ENCODE data around the gene PCCA. TPM values are rescaled to one million over a fixed set of nuclear protein-coding genes. Genes with fewer than 3 reads are reported as not detected.

The PCCA gene
- total and polyA plus RNA-seq, 12 donors: 27.6 to 176 (median 97.7) TPM

- DNase-seq: no peak
- TF ChIP-seq, protein P1, sequence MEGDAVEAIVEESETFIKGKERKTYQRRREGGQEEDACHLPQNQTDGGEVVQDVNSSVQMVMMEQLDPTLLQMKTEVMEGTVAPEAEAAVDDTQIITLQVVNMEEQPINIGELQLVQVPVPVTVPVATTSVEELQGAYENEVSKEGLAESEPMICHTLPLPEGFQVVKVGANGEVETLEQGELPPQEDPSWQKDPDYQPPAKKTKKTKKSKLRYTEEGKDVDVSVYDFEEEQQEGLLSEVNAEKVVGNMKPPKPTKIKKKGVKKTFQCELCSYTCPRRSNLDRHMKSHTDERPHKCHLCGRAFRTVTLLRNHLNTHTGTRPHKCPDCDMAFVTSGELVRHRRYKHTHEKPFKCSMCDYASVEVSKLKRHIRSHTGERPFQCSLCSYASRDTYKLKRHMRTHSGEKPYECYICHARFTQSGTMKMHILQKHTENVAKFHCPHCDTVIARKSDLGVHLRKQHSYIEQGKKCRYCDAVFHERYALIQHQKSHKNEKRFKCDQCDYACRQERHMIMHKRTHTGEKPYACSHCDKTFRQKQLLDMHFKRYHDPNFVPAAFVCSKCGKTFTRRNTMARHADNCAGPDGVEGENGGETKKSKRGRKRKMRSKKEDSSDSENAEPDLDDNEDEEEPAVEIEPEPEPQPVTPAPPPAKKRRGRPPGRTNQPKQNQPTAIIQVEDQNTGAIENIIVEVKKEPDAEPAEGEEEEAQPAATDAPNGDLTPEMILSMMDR (IDR thresholded peaks at IDR 0.05): no peak
- TF ChIP-seq POLR2A (IDR thresholded peaks at IDR 0.05): no peak
- no peaks in the 10 kb centered on the region for H3K27me3 ChIP-seq
- no peak overlapping the region for H3K27ac ChIP-seq
- 91 to 99% (median 97%) methylated on average over 4 of the region's 4 CpGs for WGBS, 4 donors
- no peaks in the 10 kb centered on the region for H3K9me3 ChIP-seq (replicated peaks in 1 of 3)
- H3K4me3 ChIP-seq: no peak overlapping the region
- H3K4me1 ChIP-seq (replicated peaks in 1 of 2): peaks cover 6 to 10% of the 10 kb centered on the region in 2 donors
- intact Hi-C loops (cut with DNase I): no loop called here
- no peaks in the 10 kb centered on the region for H3K36me3 ChIP-seq (replicated peaks in 1 of 2)
Observed at GRCh38 chr13:100364591-100364990, 275.7 kb downstream of the PCCA start.

DNA sequence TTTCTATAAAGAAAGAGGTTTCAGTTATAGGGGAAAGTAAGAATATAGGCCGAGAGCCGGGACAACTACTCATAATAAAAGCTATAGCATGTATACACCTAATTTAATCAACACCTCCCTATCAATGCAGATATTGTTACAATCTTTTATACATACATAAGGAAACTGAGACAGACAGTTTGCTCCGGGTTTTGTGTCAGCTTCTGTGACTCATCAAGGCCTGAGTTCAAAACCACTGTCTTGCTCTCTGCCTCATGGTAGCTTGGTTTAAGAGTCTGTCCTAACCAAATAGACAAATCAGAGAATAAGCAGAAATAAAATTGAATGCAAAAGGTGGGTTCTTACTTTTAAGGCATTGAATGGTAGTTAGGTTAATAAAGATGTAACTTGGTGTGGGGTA, 276.8 kb downstream of the PCCA start:
- intact Hi-C loops (cut with DNase I): no loop called here
- Histone ChIP-seq H3K4me3 (no peak overlapping the region), H3K4me1 (replicated peaks in 1 of 2) (peaks cover 6 to 10% of the 10 kb centered on the region in 2 donors), H3K27ac (no peak overlapping the region), H3K9me3 (replicated peaks in 1 of 3) (no peaks in the 10 kb centered on the region), H3K36me3 (replicated peaks in 1 of 2) (no peaks in the 10 kb centered on the region), H3K27me3 (no peaks in the 10 kb centered on the region)
- no peak for DNase-seq
- TF ChIP-seq, protein P1 (IDR thresholded peaks at IDR 0.05): no peak
- TF ChIP-seq POLR2A (IDR thresholded peaks at IDR 0.05): no peak
- WGBS, 4 donors: 84 to 92% (median 88%) methylated on average over 3 of the region's 3 CpGs

DNA sequence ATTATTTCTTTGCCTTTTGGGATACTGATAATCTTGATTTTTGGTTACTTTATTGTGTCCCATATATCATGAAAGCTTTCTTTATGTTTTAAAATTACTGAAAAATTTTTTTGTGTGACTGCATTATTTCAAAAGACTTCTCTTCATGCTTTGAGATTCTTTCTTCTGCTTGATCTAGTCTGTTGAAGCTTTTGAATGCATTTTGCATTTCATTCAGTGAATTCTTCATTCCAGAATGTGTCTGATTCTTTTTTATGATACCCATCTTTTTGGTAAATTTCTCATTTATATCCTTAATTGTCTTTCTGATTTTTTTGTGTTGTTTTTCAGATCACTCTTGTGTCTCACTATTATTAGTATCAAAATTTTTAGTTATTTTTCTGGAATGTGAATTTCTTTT, 289.6 kb downstream of the PCCA start:
- H3K4me3 ChIP-seq: no peak overlapping the region
- DNase-seq: no peak
- H3K4me1 ChIP-seq (replicated peaks in 1 of 2): no peaks in the 10 kb centered on the region
- H3K36me3 ChIP-seq (replicated peaks in 1 of 2): no peaks in the 10 kb centered on the region
- no peaks in the 10 kb centered on the region for H3K27me3 ChIP-seq
- peaks cover 0 to 9% (median 0%) of the 10 kb centered on the region in 3 donors for H3K9me3 ChIP-seq (replicated peaks in 1 of 3)
- no peak overlapping the region for H3K27ac ChIP-seq
- TF ChIP-seq, protein P1 (IDR thresholded peaks at IDR 0.05): no peak
- TF ChIP-seq POLR2A (IDR thresholded peaks at IDR 0.05): no peak
- intact Hi-C loops (cut with DNase I): no loop called here

DNA sequence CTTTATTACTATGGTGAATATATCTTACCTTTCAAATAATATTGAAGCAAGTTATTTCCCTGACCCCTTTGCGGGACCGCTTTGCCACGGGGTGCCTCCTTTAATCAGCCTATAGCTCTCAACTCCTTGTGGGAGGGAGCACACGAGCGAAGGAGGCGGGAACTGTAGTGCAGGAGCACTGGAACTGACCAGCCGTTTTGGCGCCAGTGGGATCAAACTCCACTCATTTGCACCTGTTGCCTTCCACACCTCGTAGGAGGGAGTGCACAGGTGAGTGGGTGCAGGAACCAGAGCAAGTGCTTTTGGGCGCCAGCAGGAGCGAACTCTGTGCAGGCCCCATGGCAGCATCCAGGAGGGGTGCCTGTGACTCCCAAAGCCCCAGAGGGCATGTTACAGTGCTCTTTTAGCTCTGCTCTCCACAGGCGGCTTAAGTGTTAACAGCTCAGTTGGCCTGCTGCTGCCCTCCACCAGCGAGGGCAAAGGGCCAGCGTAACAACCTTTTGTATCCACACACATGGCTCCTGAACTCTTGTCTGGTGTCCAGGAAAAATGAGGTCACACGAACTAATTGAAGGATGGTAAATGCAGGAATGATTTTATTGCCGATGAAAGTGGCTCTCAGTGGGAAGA, 292.8 kb downstream of the PCCA start:
- DNase-seq: no peak
- no peak for TF ChIP-seq POLR2A (IDR thresholded peaks at IDR 0.05)
- TF ChIP-seq, protein P1 (IDR thresholded peaks at IDR 0.05): no peak
- peaks cover 0 to 9% (median 4%) of the 10 kb centered on the region in 3 donors for H3K9me3 ChIP-seq (replicated peaks in 1 of 3)
- no peaks in the 10 kb centered on the region for H3K4me1 ChIP-seq (replicated peaks in 1 of 2)
- no peak overlapping the region for H3K4me3 ChIP-seq
- no peaks in the 10 kb centered on the region for H3K27me3 ChIP-seq
- no peak overlapping the region for H3K27ac ChIP-seq
- WGBS, 4 donors: 83 to 92% (median 90%) methylated on average over 11 to 16 of the region's 16 CpGs
- intact Hi-C loops (cut with DNase I): no loop called here
- H3K36me3 ChIP-seq (replicated peaks in 1 of 2): no peaks in the 10 kb centered on the region

Measured in adrenal gland (tissue), 12 donors.